ENCODE measurements around the gene HRK.
"Not testable (repeated sequence)": the region's sequence is repeated elsewhere in the genome, so short reads cannot be mapped to it uniquely, and the experiment has no call there.

The HRK gene

DNA sequence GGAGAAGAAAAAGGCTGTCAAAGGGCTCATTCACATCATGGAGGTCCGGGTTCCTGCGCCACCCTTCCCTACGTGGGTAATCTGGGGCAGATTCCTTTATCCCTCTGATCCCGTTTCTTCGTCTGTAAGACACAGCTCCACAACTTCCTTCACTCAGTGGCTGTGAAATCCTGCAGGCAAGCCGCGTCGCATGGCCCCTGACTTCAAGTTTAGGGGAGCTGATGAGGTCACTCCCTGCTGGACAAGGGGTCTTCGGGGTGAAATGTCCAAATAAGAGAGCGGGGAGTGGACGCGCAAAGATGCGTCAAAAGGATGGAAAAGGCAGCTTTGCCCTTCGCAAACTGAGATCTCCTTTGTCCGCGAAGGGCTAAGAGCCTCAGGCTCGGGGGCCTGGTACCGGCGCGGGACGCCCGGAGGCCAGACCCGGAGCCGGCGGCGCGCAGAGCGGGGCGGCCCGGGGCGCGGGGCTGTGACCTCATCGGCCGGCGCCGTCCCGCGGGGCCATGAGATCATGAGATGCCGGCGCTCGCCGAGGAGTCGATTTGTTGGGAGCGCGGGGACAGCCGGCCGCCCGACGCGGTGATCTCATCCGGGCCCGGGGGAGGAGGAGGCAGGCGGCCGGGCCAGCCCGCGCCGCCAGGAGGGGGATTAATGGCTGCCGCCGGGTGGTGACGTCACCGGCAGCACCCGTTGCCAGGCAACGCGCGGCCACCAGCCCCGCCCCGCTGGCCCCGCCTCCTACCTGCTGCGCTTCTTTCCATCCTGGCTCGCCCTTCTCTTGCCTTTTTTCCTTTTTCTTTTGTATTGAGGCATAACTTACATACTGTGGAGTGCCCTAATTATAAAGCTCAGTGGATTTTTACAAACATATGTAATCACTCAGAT, 62.1 kb downstream of the HRK start:
- no peaks in the 10 kb centered on the region for H3K27me3 Mint-ChIP-seq (ENCODE audit: low read depth)
- peaks cover 13% of the 10 kb centered on the region for H3K4me1 Mint-ChIP-seq
- no peaks in the 10 kb centered on the region for H3K9me3 Mint-ChIP-seq
- TF ChIP-seq, protein P1, sequence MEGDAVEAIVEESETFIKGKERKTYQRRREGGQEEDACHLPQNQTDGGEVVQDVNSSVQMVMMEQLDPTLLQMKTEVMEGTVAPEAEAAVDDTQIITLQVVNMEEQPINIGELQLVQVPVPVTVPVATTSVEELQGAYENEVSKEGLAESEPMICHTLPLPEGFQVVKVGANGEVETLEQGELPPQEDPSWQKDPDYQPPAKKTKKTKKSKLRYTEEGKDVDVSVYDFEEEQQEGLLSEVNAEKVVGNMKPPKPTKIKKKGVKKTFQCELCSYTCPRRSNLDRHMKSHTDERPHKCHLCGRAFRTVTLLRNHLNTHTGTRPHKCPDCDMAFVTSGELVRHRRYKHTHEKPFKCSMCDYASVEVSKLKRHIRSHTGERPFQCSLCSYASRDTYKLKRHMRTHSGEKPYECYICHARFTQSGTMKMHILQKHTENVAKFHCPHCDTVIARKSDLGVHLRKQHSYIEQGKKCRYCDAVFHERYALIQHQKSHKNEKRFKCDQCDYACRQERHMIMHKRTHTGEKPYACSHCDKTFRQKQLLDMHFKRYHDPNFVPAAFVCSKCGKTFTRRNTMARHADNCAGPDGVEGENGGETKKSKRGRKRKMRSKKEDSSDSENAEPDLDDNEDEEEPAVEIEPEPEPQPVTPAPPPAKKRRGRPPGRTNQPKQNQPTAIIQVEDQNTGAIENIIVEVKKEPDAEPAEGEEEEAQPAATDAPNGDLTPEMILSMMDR (IDR thresholded peaks at IDR 0.05; ENCODE audit: unreplicated experiment in 3 of 3): no peak
- no peaks in the 10 kb centered on the region for H3K36me3 Mint-ChIP-seq (ENCODE audit: low read depth)
- H3K27ac Mint-ChIP-seq: peak overlapping the region; percentile 32 to 98 (median 96)
- H3K4me3 Mint-ChIP-seq: peak overlapping the region; percentile 97 to 98 (median 98)

- Mint-ChIP-seq H3K9me3 (no peaks in the 10 kb centered on the region), H3K27ac (peak overlapping the region; percentile 32 to 98 (median 96)), H3K4me3 (peak overlapping the region; percentile 97 to 98 (median 98)), H3K4me1 (peaks cover 13% of the 10 kb centered on the region), H3K27me3 (ENCODE audit: low read depth) (no peaks in the 10 kb centered on the region), H3K36me3 (ENCODE audit: low read depth) (no peaks in the 10 kb centered on the region)
- TF ChIP-seq, protein P1 (IDR thresholded peaks at IDR 0.05; ENCODE audit: unreplicated experiment in 3 of 3): no peak
Measured at GRCh38 chr12:116818341-116818856, 62.8 kb downstream of the HRK start.

- not testable (repeated sequence) for H3K9me3 Mint-ChIP-seq; H3K27me3 Mint-ChIP-seq (ENCODE audit: low read depth); H3K4me3 Mint-ChIP-seq; H3K36me3 Mint-ChIP-seq (ENCODE audit: low read depth); H3K27ac Mint-ChIP-seq
- peaks cover 13% of the 10 kb centered on the region for H3K4me1 Mint-ChIP-seq
Measured at GRCh38 chr12:116814766-116815165, 66.5 kb downstream of the HRK start.

GRCh38 chr12:116813271-116814041, 67.8 kb downstream of the HRK start:
- Mint-ChIP-seq H3K4me3 (no peak overlapping the region), H3K27me3 (ENCODE audit: low read depth) (no peaks in the 10 kb centered on the region), H3K4me1 (peaks cover 9% of the 10 kb centered on the region), H3K9me3 (no peaks in the 10 kb centered on the region), H3K36me3 (ENCODE audit: low read depth) (no peaks in the 10 kb centered on the region), H3K27ac (no peak overlapping the region)
- TF ChIP-seq, protein P1 (IDR thresholded peaks at IDR 0.05; ENCODE audit: unreplicated experiment in 3 of 3): no peak

- H3K36me3 Mint-ChIP-seq (ENCODE audit: low read depth): no peaks in the 10 kb centered on the region
- H3K27ac Mint-ChIP-seq: no peak overlapping the region
- H3K4me1 Mint-ChIP-seq: no peaks in the 10 kb centered on the region
- H3K4me3 Mint-ChIP-seq: no peak overlapping the region
- no peaks in the 10 kb centered on the region for H3K9me3 Mint-ChIP-seq
- no peaks in the 10 kb centered on the region for H3K27me3 Mint-ChIP-seq (ENCODE audit: low read depth)
- TF ChIP-seq, protein P1 (IDR thresholded peaks at IDR 0.05; ENCODE audit: unreplicated experiment in 3 of 3): no peak
Measured at GRCh38 chr12:116812238-116812637, 69.0 kb downstream of the HRK start.

All from nephron (organoid).